Measurements from ENCODE around the gene RGS3. TPM values are rescaled to one million over a fixed set of nuclear protein-coding genes. Genes with fewer than 3 reads are reported as not detected.

Gene RGS3
- total RNA-seq, 4 donors from 2014 or later = 10.5 to 18.2 (median 12.8) TPM

DNA sequence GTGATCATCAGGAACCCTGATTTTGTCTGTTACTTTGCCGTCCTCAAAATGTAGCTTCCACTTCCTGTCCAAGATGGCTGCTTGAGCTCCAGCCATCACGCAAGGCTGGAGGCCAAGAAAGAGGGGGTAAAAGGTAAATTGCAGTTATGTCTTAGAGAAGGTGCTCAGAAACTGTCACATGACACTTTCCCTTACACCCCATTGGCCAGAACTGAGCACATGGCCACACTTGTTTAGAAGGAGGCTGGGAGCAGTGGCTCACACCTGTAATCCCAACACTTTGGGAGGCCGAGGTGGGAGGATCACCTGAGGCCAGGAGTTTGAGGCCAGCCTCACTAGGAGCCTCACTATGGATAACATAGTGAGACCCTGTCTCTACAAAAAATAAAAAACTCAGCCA, 140.9 kb downstream of the RGS3 start:
- DNase-seq (ENCODE audit: low spot score in 2 of 2) = no peak
- H3K4me3 ChIP-seq (ENCODE audit: low read depth, poor library complexity, severe bottlenecking) = no peak overlapping the region
- intact Hi-C loops (cut with DNase I; ENCODE audit: low total_unique reads) = no loop called here
- TF ChIP-seq POLR2A (IDR thresholded peaks at IDR 0.05) = no peak
- no peak for TF ChIP-seq CTCF (IDR thresholded peaks at IDR 0.05)
- 87 to 93% methylated on average over 3 of the region's 3 CpGs for WGBS, 2 donors

GRCh38 chr9:113606510-113606909, 143.0 kb downstream of the RGS3 start:
- TF ChIP-seq POLR2A (IDR thresholded peaks at IDR 0.05) (no peak), CTCF (IDR thresholded peaks at IDR 0.05) (no peak)
- no peak for DNase-seq (ENCODE audit: low spot score in 2 of 2)
- intact Hi-C loops (cut with DNase I; ENCODE audit: low total_unique reads) = no loop called here
- H3K4me3 ChIP-seq (ENCODE audit: low read depth, poor library complexity, severe bottlenecking) = no peak overlapping the region
- 80 to 87% methylated on average over 6 of the region's 6 CpGs for WGBS, 2 donors

- TF ChIP-seq CTCF (IDR thresholded peaks at IDR 0.05) (no peak), POLR2A (IDR thresholded peaks at IDR 0.05) (no peak)
- no peak for DNase-seq (ENCODE audit: low spot score in 2 of 2)
- H3K4me3 ChIP-seq (ENCODE audit: low read depth, poor library complexity, severe bottlenecking) = no peak overlapping the region
- WGBS, 2 donors = 92 to 93% methylated on average over 9 of the region's 9 CpGs
- intact Hi-C loops (cut with DNase I; ENCODE audit: low total_unique reads) = no loop called here
Measured at GRCh38 chr9:113608082-113608685, 144.7 kb downstream of the RGS3 start.

DNA sequence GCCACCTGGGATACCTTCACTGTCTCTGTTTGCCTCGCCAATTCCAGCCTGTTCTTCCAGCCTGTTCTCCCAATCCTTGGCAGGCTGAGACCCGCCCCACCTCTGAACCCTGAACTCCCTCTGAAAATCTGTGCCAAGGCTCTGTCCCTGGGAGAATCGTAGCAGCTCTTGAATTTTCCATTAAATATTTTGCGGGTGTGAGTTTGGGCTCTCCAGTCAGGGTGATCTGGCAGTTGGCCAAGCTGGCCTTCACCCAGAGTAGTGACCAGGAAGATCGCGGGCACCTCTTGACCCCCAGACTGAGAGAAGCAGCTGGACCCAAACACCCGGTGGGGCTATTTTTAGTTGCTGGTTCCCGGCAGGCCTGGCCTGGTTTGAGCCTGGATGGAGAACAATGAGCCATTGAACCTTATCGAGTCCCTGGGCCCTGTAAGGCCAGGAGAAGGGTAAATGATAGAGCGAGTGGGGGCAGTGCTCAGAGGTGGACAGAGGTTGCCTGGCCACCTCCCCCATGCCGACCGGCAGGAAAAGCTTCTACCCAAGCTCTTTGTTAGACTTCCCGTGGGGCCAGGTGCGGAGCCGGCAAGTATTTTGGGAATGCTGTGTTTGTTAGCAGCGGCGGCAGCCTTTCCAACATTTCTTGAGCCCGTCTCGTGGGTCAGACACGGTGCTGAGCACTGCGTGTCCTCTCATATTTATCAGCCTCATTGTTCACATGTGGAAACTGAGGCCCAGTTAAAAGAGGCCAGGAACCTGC, 146.2 kb downstream of the RGS3 start:
- no peak for DNase-seq (ENCODE audit: low spot score in 2 of 2)
- 72 to 75% methylated on average over 21 of the region's 21 CpGs for WGBS, 2 donors
- TF ChIP-seq POLR2A (IDR thresholded peaks at IDR 0.05) (no peak), CTCF (IDR thresholded peaks at IDR 0.05) (no peak)
- no peak overlapping the region for H3K4me3 ChIP-seq (ENCODE audit: low read depth, poor library complexity, severe bottlenecking)
- intact Hi-C loops (cut with DNase I; ENCODE audit: low total_unique reads) = no loop called here

DNA sequence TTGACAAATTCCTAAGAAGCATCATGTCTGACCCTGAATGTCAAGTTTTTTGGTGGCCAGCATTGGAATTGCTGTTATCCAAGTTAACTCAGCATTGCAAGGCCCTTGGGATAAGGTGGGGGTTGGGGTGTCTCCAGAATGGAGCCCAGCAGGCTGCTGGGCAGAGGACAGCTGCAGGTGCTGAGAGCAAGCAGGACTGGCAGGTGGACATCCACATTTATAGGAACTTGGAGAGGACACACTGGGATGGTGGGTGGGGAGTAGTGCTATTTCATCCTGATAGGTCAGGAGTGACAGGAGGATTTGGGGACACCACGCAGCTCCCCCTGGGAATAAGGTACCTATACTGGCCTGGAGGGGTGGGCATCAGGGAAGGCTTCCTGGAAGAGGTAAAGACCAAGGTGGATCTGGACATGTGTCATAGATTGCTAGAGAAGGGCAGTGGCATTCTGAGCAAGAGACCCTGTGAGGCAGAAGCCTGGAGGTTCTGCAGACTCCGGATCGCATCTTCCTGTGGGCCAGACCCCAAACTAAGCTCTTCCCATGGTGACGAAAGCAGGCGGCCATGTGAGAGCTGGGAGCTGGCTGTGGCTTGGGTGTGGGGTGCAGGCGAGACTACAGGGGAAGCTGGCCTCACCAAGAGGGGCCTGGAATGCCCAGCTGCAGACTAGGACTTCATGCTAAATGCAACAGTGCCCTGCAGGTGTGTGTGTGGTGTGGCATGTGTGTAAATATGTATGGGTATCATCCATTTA, 148.1 kb downstream of the RGS3 start:
- no peak for DNase-seq (ENCODE audit: low spot score in 2 of 2)
- intact Hi-C loops (cut with DNase I; ENCODE audit: low total_unique reads) = no loop called here
- no peak overlapping the region for H3K4me3 ChIP-seq (ENCODE audit: low read depth, poor library complexity, severe bottlenecking)
- TF ChIP-seq POLR2A (IDR thresholded peaks at IDR 0.05) = no peak
- no peak for TF ChIP-seq CTCF (IDR thresholded peaks at IDR 0.05)
- WGBS, 2 donors = 90 to 96% methylated on average over 6 of the region's 6 CpGs
